ENCODE results near the gene UNC5CL. TPM values are rescaled to one million over a fixed set of nuclear protein-coding genes. Genes with fewer than 3 reads are reported as not detected.

UNC5CL gene
- total and polyA plus RNA-seq, 2 of the 8 experiments (the other 6 are each of a cell fraction or from before 2014, with no cell fraction given): 1.3 to 1.7 TPM

DNA sequence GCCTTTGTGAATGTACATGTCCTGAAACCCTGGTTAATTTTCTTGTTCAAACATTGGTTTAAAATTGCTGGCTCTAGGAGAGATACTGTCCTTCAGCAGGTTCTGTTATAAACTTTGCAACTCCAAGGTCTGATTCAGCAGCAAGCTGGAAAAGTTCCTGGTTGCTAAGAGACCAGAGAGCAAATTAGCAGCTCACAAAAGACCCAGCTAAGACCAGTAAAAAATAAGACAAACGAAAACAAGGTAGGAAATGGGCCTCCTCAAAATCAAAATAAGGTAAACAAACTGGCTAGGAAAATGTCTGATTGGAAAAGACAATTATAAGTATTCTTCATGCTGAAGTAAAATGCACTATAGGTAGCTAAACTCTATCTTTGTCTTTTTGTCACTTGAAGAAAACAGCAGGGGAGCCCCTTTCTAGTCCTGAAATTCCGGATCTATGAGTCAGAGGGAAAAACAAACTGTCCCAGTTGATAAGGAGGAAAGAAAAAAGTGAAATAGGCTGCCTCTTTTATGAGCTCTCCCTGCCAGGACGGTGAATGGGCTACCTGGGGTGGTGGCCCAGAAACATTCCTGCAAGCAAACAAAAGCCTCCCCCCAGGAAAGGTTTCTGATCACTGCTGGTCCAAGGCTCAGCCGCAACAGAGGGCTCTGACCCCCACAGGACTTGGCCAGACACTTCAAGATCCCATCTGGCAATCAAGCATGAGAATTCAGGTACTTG lies 41.6 kb downstream of the UNC5CL start (continued):
- TF ChIP-seq YY1 (IDR thresholded peaks at IDR 0.05; ENCODE audit: low read depth, low read length): no peak
- TF ChIP-seq RFX5 (IDR thresholded peaks at IDR 0.05; ENCODE audit: borderline replicate concordance, low read depth, low read length): no peak
- 0 out of 2 replicates have a peak, but pooled peaks have one; percentile 23 for TF ChIP-seq CHD2 (IDR thresholded peaks at IDR 0.05; ENCODE audit: low read length)
- no peak for TF ChIP-seq ZNF274 (IDR thresholded peaks at IDR 0.05; ENCODE audit: borderline replicate concordance, extremely low read depth, low read length)
- TF ChIP-seq NRF1 (IDR thresholded peaks at IDR 0.05; ENCODE audit: low read depth, low read length): no peak
- no peak for TF ChIP-seq POU5F1 (IDR thresholded peaks at IDR 0.05; ENCODE audit: low read depth, low read length)
- peak; percentile 56; the same call in 1 of the 2 replicates for TF ChIP-seq SP1 (IDR thresholded peaks at IDR 0.05; ENCODE audit: low read depth, low read length)
- TF ChIP-seq TAF1 (IDR thresholded peaks at IDR 0.05; ENCODE audit: low read depth, low read length): 0 out of 2 replicates have a peak, but pooled peaks have one; percentile 19
- no peak for TF ChIP-seq SIRT6 (IDR thresholded peaks at IDR 0.05; ENCODE audit: low read length)
- no peak for TF ChIP-seq SUZ12 (IDR thresholded peaks at IDR 0.05; ENCODE audit: low read length)
- TF ChIP-seq TCF12 (IDR thresholded peaks at IDR 0.05; ENCODE audit: low read depth, low read length): no peak
- TF ChIP-seq RNF2 (IDR thresholded peaks at IDR 0.05; ENCODE audit: borderline replicate concordance, low read depth, low read length, missing control alignments, poor library complexity, severe bottlenecking): no peak
- no peak for TF ChIP-seq SAP30 (IDR thresholded peaks at IDR 0.05; ENCODE audit: insufficient read depth, insufficient replicate concordance, low read length)
- TF ChIP-seq, protein P1, sequence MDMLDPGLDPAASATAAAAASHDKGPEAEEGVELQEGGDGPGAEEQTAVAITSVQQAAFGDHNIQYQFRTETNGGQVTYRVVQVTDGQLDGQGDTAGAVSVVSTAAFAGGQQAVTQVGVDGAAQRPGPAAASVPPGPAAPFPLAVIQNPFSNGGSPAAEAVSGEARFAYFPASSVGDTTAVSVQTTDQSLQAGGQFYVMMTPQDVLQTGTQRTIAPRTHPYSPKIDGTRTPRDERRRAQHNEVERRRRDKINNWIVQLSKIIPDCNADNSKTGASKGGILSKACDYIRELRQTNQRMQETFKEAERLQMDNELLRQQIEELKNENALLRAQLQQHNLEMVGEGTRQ (IDR thresholded peaks at IDR 0.05; ENCODE audit: low read length): no peak
- TF ChIP-seq, protein P2, sequence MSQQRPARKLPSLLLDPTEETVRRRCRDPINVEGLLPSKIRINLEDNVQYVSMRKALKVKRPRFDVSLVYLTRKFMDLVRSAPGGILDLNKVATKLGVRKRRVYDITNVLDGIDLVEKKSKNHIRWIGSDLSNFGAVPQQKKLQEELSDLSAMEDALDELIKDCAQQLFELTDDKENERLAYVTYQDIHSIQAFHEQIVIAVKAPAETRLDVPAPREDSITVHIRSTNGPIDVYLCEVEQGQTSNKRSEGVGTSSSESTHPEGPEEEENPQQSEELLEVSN (IDR thresholded peaks at IDR 0.05): no peak
- TF ChIP-seq CREB1 (IDR thresholded peaks at IDR 0.05): no peak
- TF ChIP-seq SIX5 (IDR thresholded peaks at IDR 0.05; ENCODE audit: low read depth, low read length): no peak
- TF ChIP-seq MAFK (IDR thresholded peaks at IDR 0.05; ENCODE audit: low read depth, low read length): 0 out of 2 replicates have a peak, but pooled peaks have one; percentile 4
- TF ChIP-seq RAD21 (IDR thresholded peaks at IDR 0.05 in 1 of 2, conservative IDR thresholded peaks at IDR 0.05 in 1 of 2; ENCODE audit: low read depth in 2 of 2, low read length in 2 of 2): 0 out of 4 replicates have a peak, but pooled peaks of 1 of the 2 experiments have one; percentile 10

Measured in H1 (cell line).